ENCODE results near the gene RHOXF1. TPM values are rescaled to one million over a fixed set of nuclear protein-coding genes. Genes with fewer than 3 reads are reported as not detected.
"Not testable (repeated sequence)": the region's sequence is repeated elsewhere in the genome, so short reads cannot be mapped to it uniquely, and the experiment has no call there.

RHOXF1 gene
- total RNA-seq, 1 donor from 2014 or later, result not detected

DNA sequence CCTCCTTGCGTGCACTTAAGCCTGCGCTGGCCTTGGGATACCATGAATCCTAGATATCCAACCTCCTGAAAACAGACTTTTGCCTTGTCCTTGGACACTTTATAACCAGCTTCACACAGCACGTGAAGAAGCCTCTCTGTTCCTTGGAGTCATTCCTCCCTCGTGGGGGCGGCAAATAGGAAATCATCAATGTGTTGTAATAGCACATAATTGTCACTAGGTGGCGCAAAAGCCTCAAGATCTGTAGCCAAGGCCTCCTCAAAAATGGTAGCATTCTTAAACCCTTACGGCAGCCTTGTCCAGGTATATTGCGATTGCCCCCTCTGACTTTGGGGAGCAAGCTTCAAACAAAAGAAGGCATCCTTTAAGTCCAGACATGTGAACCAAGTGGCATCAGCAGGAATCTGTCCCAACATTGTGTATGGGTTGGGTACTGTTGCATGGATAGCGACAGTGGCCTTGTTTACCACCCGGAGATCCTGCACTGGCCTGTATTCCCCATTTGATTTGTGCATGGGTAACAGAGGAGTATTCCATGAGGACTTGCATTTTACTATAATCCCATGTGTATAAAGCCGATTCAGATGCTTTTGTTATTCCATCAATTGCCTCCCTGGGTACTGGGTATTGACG is 30.0 kb downstream of the RHOXF1 start:
- DNase-seq (ENCODE audit: low read depth in 2 of 2), result not testable (repeated sequence)

DNA sequence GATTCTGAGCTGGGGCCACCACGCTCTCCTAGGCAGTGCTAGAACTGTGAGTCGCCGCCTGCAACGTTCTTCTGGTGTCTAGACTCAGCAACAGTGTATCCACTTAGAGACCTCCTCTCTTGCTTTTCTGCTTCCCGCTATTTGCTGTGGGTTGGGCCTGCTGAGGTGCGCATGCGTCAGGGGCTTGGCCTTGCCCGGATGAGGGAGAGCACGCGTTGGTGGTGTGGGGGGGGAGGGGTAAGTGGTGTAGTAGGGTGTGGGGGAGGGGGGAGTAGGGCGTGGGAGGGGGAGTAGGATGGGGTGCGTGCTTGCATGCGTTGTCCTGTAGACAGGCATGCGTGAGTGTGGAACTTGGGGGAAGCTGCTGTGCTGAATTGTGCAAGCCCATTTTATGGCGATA is 38.1 kb downstream of the RHOXF1 start, which contains the start of gene RHOXF2B:
TSS of gene RHOXF2B (minus strand) at position 101 of the 400 bp plus-strand sequence. CDS start 138 bp downstream, outside the sequence.
- DNase-seq (ENCODE audit: low read depth in 2 of 2), result not testable (repeated sequence)

DNA sequence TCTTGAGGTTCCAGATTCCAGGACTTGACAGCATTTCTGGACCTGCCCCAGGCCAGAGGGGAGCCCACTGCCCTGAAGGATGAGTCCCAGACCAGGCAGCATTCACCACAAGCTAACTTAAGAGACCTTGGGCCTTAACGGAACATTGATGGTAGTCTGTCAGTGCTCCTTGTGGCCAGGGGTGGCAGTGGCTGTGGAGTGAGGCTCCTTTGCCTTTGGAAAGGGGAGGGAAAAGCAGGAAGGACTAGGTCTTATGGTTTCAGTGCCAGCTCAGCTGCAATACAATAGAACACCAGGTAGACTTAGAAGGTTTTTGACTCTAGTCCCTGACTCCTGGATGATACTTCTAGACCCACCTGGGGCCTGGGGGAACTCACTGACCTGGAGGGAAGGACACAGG is 49.5 kb downstream of the RHOXF1 start:
- not testable (repeated sequence) for DNase-seq (ENCODE audit: low read depth in 2 of 2)

Other genes with a start within 250 kb of the RHOXF1 start
- gene RNF113A, start 244.2 kb downstream of the RHOXF1 start, total RNA-seq, result 13.1 and 14.9 TPM in 2 replicates
- 131 and 142 TPM in 2 replicates for gene NDUFA1, start 244.1 kb downstream of the RHOXF1 start, total RNA-seq
- not detected in 2 replicates for gene AKAP14, start 220.0 kb downstream of the RHOXF1 start, total RNA-seq
- 2.2 and 3.0 TPM in 2 replicates for gene NKAP, start 172.2 kb downstream of the RHOXF1 start, total RNA-seq
- not detected in 2 replicates for gene RHOXF2B, start 38.2 kb downstream of the RHOXF1 start, total RNA-seq
- not detected in 2 replicates for gene RHOXF2, start 42.7 kb upstream of the RHOXF1 start, total RNA-seq
- 10.0 and 11.3 TPM in 2 replicates for gene ZBTB33, start 134.9 kb upstream of the RHOXF1 start, total RNA-seq
- not detected in 2 replicates for gene TMEM255A, start 195.5 kb upstream of the RHOXF1 start, total RNA-seq
- not detected in 2 replicates for gene ATP1B4, start 246.2 kb upstream of the RHOXF1 start, total RNA-seq

Data from lung microvascular endothelial cell (primary cell).